Measurements from ENCODE around the gene TCEANC. TPM values are rescaled to one million over a fixed set of nuclear protein-coding genes. Genes with fewer than 3 reads are reported as not detected.
A peak's percentile ranks its signal among the peaks of the same experiment; 100 is the strongest.

Gene TCEANC
- total RNA-seq, 2 donors from 2014 or later = 1.8 to 3.6 TPM

- Mint-ChIP-seq H3K4me3 (no peak overlapping the region), H3K27ac (no peak overlapping the region), H3K27me3 (ENCODE audit: insufficient read depth) (peaks cover 18% of the 10 kb centered on the region), H3K9me3 (peaks cover 41% of the 10 kb centered on the region), H3K4me1 (peaks cover 7% of the 10 kb centered on the region), H3K36me3 (ENCODE audit: low read depth) (no peaks in the 10 kb centered on the region)
- no peak for TF ChIP-seq CTCF (conservative IDR thresholded peaks at IDR 0.05)
- no peak overlapping the region for H3K4me3 ChIP-seq (ENCODE audit: low read length)
- no peak overlapping the region for H3K9ac ChIP-seq (ENCODE audit: extremely low read depth, low read length, poor library complexity, severe bottlenecking)
- H3K27me3 ChIP-seq (ENCODE audit: control insufficient read depth, insufficient read depth, low read length, poor library complexity, severe bottlenecking) = peaks cover 17% of the 10 kb centered on the region
- no peak for DNase-seq
- 80% methylated on average over 1 of the region's 1 CpG; no CpG with 5 or more reads in 1 of the 2 experiments for WGBS, 2 experiments (ENCODE audit: insufficient coverage in 1 of 2, insufficient read length in 1 of 2)
- H3K36me3 ChIP-seq (ENCODE audit: control insufficient read depth, insufficient read depth, low read length) = no peaks in the 10 kb centered on the region
- no peak overlapping the region for H3K27ac ChIP-seq (ENCODE audit: low read depth, low read length)
- H3K4me1 ChIP-seq (ENCODE audit: control insufficient read depth, insufficient read depth, low read length) = no peaks in the 10 kb centered on the region
- no peaks in the 10 kb centered on the region for H3K9me3 ChIP-seq (ENCODE audit: control insufficient read depth, low read length)
These were observed 34.3 kb downstream of the TCEANC start for GRCh38 chrX:13687203-13687602.

- peaks cover 18% of the 10 kb centered on the region for H3K27me3 Mint-ChIP-seq (ENCODE audit: insufficient read depth)
- H3K27ac Mint-ChIP-seq = no peak overlapping the region
- 0 to 24% methylated on average over 3 to 13 of the region's 13 CpGs for WGBS, 2 experiments (ENCODE audit: insufficient coverage in 1 of 2, insufficient read length in 1 of 2)
- H3K36me3 Mint-ChIP-seq (ENCODE audit: low read depth) = no peaks in the 10 kb centered on the region
- peaks cover 16% of the 10 kb centered on the region for H3K4me1 Mint-ChIP-seq
- DNase-seq = no peak
- H3K27me3 ChIP-seq (ENCODE audit: control insufficient read depth, insufficient read depth, low read length, poor library complexity, severe bottlenecking) = peaks cover 17% of the 10 kb centered on the region
- H3K27ac ChIP-seq (ENCODE audit: low read depth, low read length) = no peak overlapping the region
- no peaks in the 10 kb centered on the region for H3K9me3 ChIP-seq (ENCODE audit: control insufficient read depth, low read length)
- H3K9me3 Mint-ChIP-seq = peaks cover 52% of the 10 kb centered on the region
- H3K4me1 ChIP-seq (ENCODE audit: control insufficient read depth, insufficient read depth, low read length) = no peaks in the 10 kb centered on the region
- TF ChIP-seq CTCF (conservative IDR thresholded peaks at IDR 0.05) = no peak
- H3K4me3 Mint-ChIP-seq = peak overlapping the region; percentile 86
- H3K4me3 ChIP-seq (ENCODE audit: low read length) = peak overlapping the region; percentile 91
- peak overlapping the region; percentile 95 for H3K9ac ChIP-seq (ENCODE audit: extremely low read depth, low read length, poor library complexity, severe bottlenecking)
- H3K36me3 ChIP-seq (ENCODE audit: control insufficient read depth, insufficient read depth, low read length) = no peaks in the 10 kb centered on the region
These were observed 35.5 kb downstream of the TCEANC start for GRCh38 chrX:13688384-13688957.

- peaks cover 17% of the 10 kb centered on the region for H3K27me3 ChIP-seq (ENCODE audit: control insufficient read depth, insufficient read depth, low read length, poor library complexity, severe bottlenecking)
- peak within 1 kb of the TSS; percentile 91 for H3K4me3 ChIP-seq (ENCODE audit: low read length)
- peaks cover 18% of the 10 kb centered on the region for H3K27me3 Mint-ChIP-seq (ENCODE audit: insufficient read depth)
- no peaks in the 10 kb centered on the region for H3K36me3 Mint-ChIP-seq (ENCODE audit: low read depth)
- H3K27ac Mint-ChIP-seq = peak within 1 kb of the TSS; percentile 90
- no peaks in the 10 kb centered on the region for H3K9me3 ChIP-seq (ENCODE audit: control insufficient read depth, low read length)
- H3K4me1 ChIP-seq (ENCODE audit: control insufficient read depth, insufficient read depth, low read length) = no peaks in the 10 kb centered on the region
- H3K4me1 Mint-ChIP-seq = peaks cover 19% of the 10 kb centered on the region
- peak within 1 kb of the TSS; percentile 95 for H3K9ac ChIP-seq (ENCODE audit: extremely low read depth, low read length, poor library complexity, severe bottlenecking)
- peaks cover 52% of the 10 kb centered on the region for H3K9me3 Mint-ChIP-seq
- WGBS, 2 experiments (ENCODE audit: insufficient coverage in 1 of 2, insufficient read length in 1 of 2) = 0% methylated on average over 61 of the region's 68 CpGs; no CpG with 5 or more reads in 1 of the 2 experiments
- H3K36me3 ChIP-seq (ENCODE audit: control insufficient read depth, insufficient read depth, low read length) = no peaks in the 10 kb centered on the region
- H3K27ac ChIP-seq (ENCODE audit: low read depth, low read length) = peak within 1 kb of the TSS; percentile 80
- DNase-seq = peak; percentile 93
- H3K4me3 Mint-ChIP-seq = peak within 1 kb of the TSS; percentile 86
- TF ChIP-seq CTCF (conservative IDR thresholded peaks at IDR 0.05) = no peak
These were observed 36.2 kb downstream of the TCEANC start, which contains the start of gene RAB9A for GRCh38 chrX:13688958-13689740. TSS of gene RAB9A (plus strand) at chrX:13689128. CDS start at chrX:13708747, 19,619 bp downstream.

Data from endodermal cell (in vitro differentiated cells).